DOHH2 (cell line): ENCODE data around the gene HLA-DOB.
A peak's percentile ranks its signal among the peaks of the same experiment; 100 is the strongest.

ENCODE experiments used
- H3F3A ChIP-seq: fragments of 200-600 bp; sonication (generic), shearing (Covaris generic); 2 replicates; pipeline ENCODE4 v1.6.0; 2016; ENCODE audit warnings: antibody characterized with exemption, mild to moderate bottlenecking; ENCODE audit not compliant: control insufficient read depth, insufficient read depth
- H3K27ac ChIP-seq: fragments of 200-600 bp; sonication (generic); 2 replicates; pipeline ENCODE4 v1.5.1; 2014; ENCODE audit warnings: low read depth, mild to moderate bottlenecking, low read length, moderate library complexity
- H3K27me3 ChIP-seq: fragments of 200-600 bp; sonication (generic); 2 replicates; pipeline ENCODE4 v1.6.1; 2014; ENCODE audit warnings: mild to moderate bottlenecking, low read length, mixed read lengths; ENCODE audit not compliant: control insufficient read depth
- H3K36me3 ChIP-seq: fragments of 200-600 bp; sonication (generic); 2 replicates; pipeline ENCODE4 v1.6.1; 2014; ENCODE audit warnings: mild to moderate bottlenecking, low read length, moderate library complexity, mixed read lengths; ENCODE audit not compliant: control insufficient read depth
- H3K4me1 ChIP-seq: fragments of 200-600 bp; sonication (generic); 2 replicates; pipeline ENCODE4 v1.6.1; 2014; ENCODE audit warnings: mild to moderate bottlenecking, low read length, mixed read lengths; ENCODE audit not compliant: control insufficient read depth
- H3K4me2 ChIP-seq: fragments of 200-600 bp; sonication (generic); 2 replicates; pipeline ENCODE4 v1.6.0; 2014; ENCODE audit warnings: mild to moderate bottlenecking, low read length, moderate library complexity
- H3K4me3 ChIP-seq: fragments of 200-600 bp; sonication (generic); 2 replicates; pipeline ENCODE4 v1.5.1; 2014; ENCODE audit warnings: mild to moderate bottlenecking, low read length, mixed read lengths
- H3K79me2 ChIP-seq: fragments of 200-600 bp; sonication (generic); 2 replicates; pipeline ENCODE4 v1.6.1; 2014; ENCODE audit warnings: mild to moderate bottlenecking, low read length, mixed read lengths; ENCODE audit not compliant: control insufficient read depth
- H3K9me2 ChIP-seq: fragments of 200-600 bp; sonication (generic); replicated peaks from 2 replicates; pipeline ENCODE4 v1.6.1; 2014; ENCODE audit warnings: mild to moderate bottlenecking, low read length, mixed read lengths; ENCODE audit not compliant: control insufficient read depth
- H3K9me3 ChIP-seq: fragments of 200-600 bp; sonication (generic); 2 replicates; pipeline ENCODE4 v1.6.1; 2014; ENCODE audit warnings: antibody characterized with exemption, low read length, mixed read lengths; ENCODE audit not compliant: control insufficient read depth, insufficient read depth
- H4K20me1 ChIP-seq: fragments of 200-600 bp; sonication (generic); 2 replicates; pipeline ENCODE4 v1.6.0; 2014; ENCODE audit warnings: low read depth, mild to moderate bottlenecking, antibody characterized with exemption, low read length, moderate library complexity; ENCODE audit not compliant: control insufficient read depth, insufficient read depth
- CTCF ChIP-seq: fragments of 200-600 bp; sonication (generic); IDR thresholded peaks from one replicate; pipeline ENCODE4 v1.5.1; 2014; ENCODE audit warnings: antibody characterized with exemption, mild to moderate bottlenecking, low read depth, low read length; ENCODE audit not compliant: poor library complexity, severe bottlenecking
- EZH2phosphoT487 ChIP-seq: fragments of 200-600 bp; sonication (generic); IDR thresholded peaks from 2 replicates; pipeline ENCODE4 v1.6.1; 2017; ENCODE audit warnings: borderline replicate concordance, mild to moderate bottlenecking, antibody characterized with exemption, low read length, moderate library complexity, mixed read lengths

Gene HLA-DOB

DNA sequence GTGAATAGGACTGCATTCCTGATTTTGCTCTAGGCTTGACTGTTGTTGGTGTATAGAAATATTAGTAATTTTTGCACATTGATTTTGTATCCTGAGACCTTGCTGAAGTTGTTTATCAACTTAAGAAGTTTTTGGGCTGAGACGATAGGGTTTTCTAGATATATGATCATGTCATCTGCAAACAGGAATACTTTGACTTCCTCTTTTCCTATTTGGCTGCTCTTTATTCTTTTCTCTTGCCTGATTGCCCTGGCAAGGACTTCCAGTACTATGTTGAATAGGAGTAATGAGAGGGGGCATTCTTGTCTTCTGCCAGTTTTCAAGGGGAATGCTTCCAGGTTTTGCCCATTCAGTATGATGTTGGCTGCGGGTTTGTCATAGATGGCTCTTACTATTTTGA lies 13.4 kb downstream of the HLA-DOB start:
- Histone ChIP-seq H3K9me2 (no peaks in the 10 kb centered on the region), H3K79me2 (no peaks in the 10 kb centered on the region), H3K4me3 (no peak overlapping the region), H3K36me3 (peaks cover 7% of the 10 kb centered on the region), H3K27ac (no peak overlapping the region), H3F3A (no peaks in the 10 kb centered on the region), H3K4me1 (peaks cover 30% of the 10 kb centered on the region), H3K4me2 (no peak overlapping the region), H3K27me3 (no peaks in the 10 kb centered on the region), H4K20me1 (no peaks in the 10 kb centered on the region), H3K9me3 (peaks cover 2% of the 10 kb centered on the region; the same call in 1 of the 2 replicates)
- no peak for TF ChIP-seq EZH2phosphoT487
- TF ChIP-seq CTCF, result no peak

DNA sequence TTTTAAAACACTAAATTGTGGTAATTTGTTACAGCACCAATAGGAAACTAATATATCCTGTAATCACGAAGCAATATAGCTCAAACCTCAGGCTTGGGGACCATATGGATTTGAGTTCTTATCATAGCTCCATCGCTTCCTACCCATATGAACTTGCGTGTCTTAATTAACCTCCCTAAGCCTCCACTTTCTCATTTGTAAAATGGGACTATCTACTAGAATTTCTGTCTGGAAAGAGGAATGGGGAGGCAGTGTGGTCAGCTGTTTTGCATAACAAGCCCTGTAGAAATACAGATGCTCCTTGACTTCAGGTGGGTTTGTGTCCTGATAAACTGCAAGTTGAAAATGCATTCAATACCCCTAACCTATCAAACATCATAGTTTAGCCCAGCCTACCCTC lies 17.1 kb downstream of the HLA-DOB start:
- Histone ChIP-seq H3F3A (no peaks in the 10 kb centered on the region), H3K36me3 (no peaks in the 10 kb centered on the region), H3K4me2 (peak overlapping the region; percentile 49), H3K4me1 (peaks cover 49% of the 10 kb centered on the region), H3K9me3 (peaks cover 5% of the 10 kb centered on the region; the same call in 1 of the 2 replicates), H3K27me3 (no peaks in the 10 kb centered on the region), H3K9me2 (no peaks in the 10 kb centered on the region), H3K79me2 (no peaks in the 10 kb centered on the region), H3K4me3 (peak overlapping the region; percentile 42), H4K20me1 (no peaks in the 10 kb centered on the region), H3K27ac (peak overlapping the region; percentile 54)
- no peak for TF ChIP-seq EZH2phosphoT487
- no peak for TF ChIP-seq CTCF

DNA sequence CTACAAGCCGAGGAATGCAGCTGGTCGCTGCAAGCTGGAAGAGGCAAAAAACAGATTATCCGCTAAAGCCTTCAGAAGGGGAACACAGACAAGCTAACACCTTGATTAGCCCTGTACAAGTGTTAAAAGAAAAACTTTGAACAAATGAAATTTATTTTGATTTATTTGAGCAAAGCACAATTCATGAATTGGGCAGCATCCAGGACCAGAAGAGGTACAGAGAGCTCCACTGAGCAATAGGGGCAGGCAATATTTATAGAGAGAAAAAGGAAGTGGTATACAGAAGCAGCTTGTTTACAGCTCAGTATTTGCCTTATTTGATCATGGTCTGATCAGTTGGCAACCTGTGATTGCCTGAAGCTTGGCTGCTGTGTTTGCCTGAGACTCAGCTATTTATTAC lies 17.6 kb downstream of the HLA-DOB start:
- Histone ChIP-seq H3F3A (no peaks in the 10 kb centered on the region), H3K4me3 (peak overlapping the region; percentile 42), H3K27ac (peak overlapping the region; percentile 54), H4K20me1 (no peaks in the 10 kb centered on the region), H3K79me2 (no peaks in the 10 kb centered on the region), H3K36me3 (no peaks in the 10 kb centered on the region), H3K9me3 (peaks cover 5% of the 10 kb centered on the region; the same call in 1 of the 2 replicates), H3K4me1 (peaks cover 54% of the 10 kb centered on the region), H3K27me3 (no peaks in the 10 kb centered on the region), H3K9me2 (no peaks in the 10 kb centered on the region), H3K4me2 (peak overlapping the region; percentile 49)
- TF ChIP-seq CTCF (no peak), EZH2phosphoT487 (no peak)
